ENCODE results near the gene CNN2.

DNA sequence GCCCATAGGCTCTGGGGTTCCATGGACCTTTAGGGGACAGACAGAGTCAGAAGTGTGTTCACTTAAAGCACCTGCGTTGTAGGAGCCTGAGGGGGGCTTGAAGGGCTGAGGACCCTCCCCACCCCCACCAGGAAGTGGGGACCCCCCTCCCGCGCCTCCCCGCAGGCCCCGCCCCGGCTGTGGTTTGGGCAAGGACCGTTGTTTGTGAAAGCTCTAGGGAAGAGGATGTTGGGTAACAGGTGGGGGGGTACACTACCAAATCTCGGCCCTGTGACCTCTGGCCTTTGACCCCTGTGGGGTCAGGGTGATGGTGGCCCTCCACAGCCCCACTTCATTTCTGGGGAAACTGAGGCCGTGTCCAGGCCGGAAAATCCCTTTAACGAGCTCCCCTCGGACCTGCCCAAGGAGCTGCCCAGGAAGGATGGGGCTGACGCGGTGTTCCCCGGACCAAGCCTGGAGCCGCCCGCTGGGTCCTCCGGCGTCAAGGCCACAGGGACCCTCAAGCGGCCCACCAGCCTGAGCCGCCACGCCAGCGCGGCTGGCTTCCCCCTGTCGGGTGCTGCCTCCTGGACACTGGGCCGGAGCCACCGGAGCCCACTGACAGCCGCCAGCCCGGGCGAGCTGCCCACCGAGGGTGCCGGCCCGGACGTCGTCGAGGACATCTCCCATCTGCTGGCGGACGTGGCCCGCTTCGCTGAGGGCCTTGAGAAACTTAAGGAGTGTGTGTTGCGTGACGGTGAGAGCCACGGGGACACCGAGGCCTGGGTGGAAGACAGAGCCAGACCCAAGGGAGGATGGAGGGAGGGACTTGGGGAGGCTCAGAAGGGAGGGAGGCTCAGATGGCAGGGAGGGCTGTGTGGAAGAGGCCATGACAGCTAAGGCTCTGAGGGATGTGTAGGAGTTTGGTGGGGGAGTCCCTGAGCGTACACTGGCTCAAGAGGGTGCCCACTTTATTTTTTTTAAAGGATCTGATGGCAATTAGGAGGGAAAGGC is 41.9 kb downstream of the CNN2 start:
- TF ChIP-seq GATA2 (IDR thresholded peaks at IDR 0.05; ENCODE audit: low read depth, low read length) (no peak), GATA3 (IDR thresholded peaks at IDR 0.05; ENCODE audit: low read depth, low read length) (no peak)
